MM.1S (cell line): Measurements from ENCODE around the gene CDC42BPA.

Source experiments
- DNase-seq: peaks from one replicate; pipeline ENCODE4 v3.0.0-alpha.2; 2015
- H2AFZ ChIP-seq: fragments of 300-600 bp; sonication (generic); 2 replicates; pipeline ENCODE4 v1.6.0; 2016; ENCODE audit warnings: antibody characterized with exemption, low read length
- H3F3A ChIP-seq: fragments of 300-600 bp; sonication (generic); 2 replicates; pipeline ENCODE4 v1.6.1; 2016; ENCODE audit warnings: mild to moderate bottlenecking, antibody characterized with exemption, low read length, moderate library complexity, mixed read lengths; ENCODE audit not compliant: insufficient read depth
- H3K27ac ChIP-seq: fragments of 300-600 bp; sonication (generic); 2 replicates; pipeline ENCODE4 v1.5.1; 2016; ENCODE audit warnings: mild to moderate bottlenecking, low read length
- H3K27me3 ChIP-seq: fragments of 300-600 bp; sonication (generic); replicated peaks from 2 replicates; pipeline ENCODE4 v1.6.0; 2016; ENCODE audit warnings: low read length; ENCODE audit not compliant: insufficient read depth
- H3K36me3 ChIP-seq: fragments of 300-600 bp; sonication (generic); replicated peaks from 2 replicates; pipeline ENCODE4 v1.6.1; 2016; ENCODE audit warnings: mild to moderate bottlenecking, low read length, mixed read lengths; ENCODE audit not compliant: insufficient read depth
- H3K4me1 ChIP-seq: fragments of 300-600 bp; sonication (generic); 2 replicates; pipeline ENCODE4 v1.6.1; 2016; ENCODE audit warnings: low read length, mixed read lengths
- H3K4me2 ChIP-seq: fragments of 300-600 bp; sonication (generic); 2 replicates; pipeline ENCODE4 v1.6.0; 2016; ENCODE audit warnings: low read depth, low read length
- H3K4me3 ChIP-seq: fragments of 300-600 bp; sonication (generic); 2 replicates; pipeline ENCODE4 v1.5.1; 2016; ENCODE audit warnings: low read length, mixed read lengths
- H3K79me2 ChIP-seq: fragments of 300-600 bp; sonication (generic); 2 replicates; pipeline ENCODE4 v1.6.1; 2016; ENCODE audit warnings: mixed run types, low read length, mixed read lengths
- H3K9ac ChIP-seq: fragments of 300-600 bp; sonication (generic); 2 replicates; pipeline ENCODE4 v1.6.1; 2016; ENCODE audit warnings: low read length, mixed read lengths
- H3K9me2 ChIP-seq: fragments of 300-600 bp; sonication (generic); replicated peaks from 2 replicates; pipeline ENCODE4 v1.6.1; 2016; ENCODE audit warnings: mild to moderate bottlenecking, low read length, mixed read lengths; ENCODE audit not compliant: insufficient read depth
- H3K9me3 ChIP-seq: fragments of 300-600 bp; sonication (generic); replicated peaks from 2 replicates; pipeline ENCODE4 v1.6.1; 2016; ENCODE audit warnings: mild to moderate bottlenecking, low read length, mixed read lengths; ENCODE audit not compliant: insufficient read depth
- H4K20me1 ChIP-seq: fragments of 300-600 bp; sonication (generic); 2 replicates; pipeline ENCODE4 v1.6.1; 2016; ENCODE audit warnings: mild to moderate bottlenecking, low read length, moderate library complexity, mixed read lengths; ENCODE audit not compliant: insufficient read depth
- EZH2 ChIP-seq: fragments of 300-600 bp; sonication (generic); optimal IDR thresholded peaks from 2 replicates; pipeline ENCODE3; 2017; ENCODE audit warnings: low read depth, mild to moderate bottlenecking, antibody characterized with exemption, low read length, mixed read lengths
- EZH2phosphoT487 ChIP-seq: fragments of 300-600 bp; sonication (generic); IDR thresholded peaks from 2 replicates; pipeline ENCODE4 v1.6.1; 2018; ENCODE audit warnings: antibody characterized with exemption, low read length
- TF ChIP-seq, protein P1 (sequence below): fragments of 300-600 bp; sonication (generic); IDR thresholded peaks from 2 replicates; pipeline ENCODE4 v1.5.1; 2016; ENCODE audit warnings: antibody characterized with exemption, low read length, mixed read lengths

The CDC42BPA gene

DNA sequence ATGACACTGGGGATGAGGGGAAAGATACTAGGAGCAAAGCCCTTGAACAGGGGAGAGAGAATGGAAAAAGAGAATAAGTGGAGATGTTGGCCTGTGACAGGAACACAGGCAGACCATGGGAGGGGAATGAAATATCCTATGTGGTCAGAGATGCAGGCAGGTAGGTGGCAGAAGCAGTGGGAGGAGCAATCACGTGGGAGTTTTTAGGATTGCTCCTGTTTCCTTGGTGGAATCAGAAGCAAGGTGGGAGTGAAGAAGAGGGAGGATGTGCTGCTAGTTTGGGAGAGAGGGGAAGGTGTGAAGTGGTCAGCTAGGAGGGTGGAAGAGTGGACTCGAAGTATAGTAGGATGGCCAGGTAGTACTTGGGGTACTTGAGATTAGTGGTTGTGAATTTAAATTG is 46.4 kb upstream of the CDC42BPA start:
- Histone ChIP-seq H4K20me1 (no peaks in the 10 kb centered on the region), H3K79me2 (no peaks in the 10 kb centered on the region), H3K36me3 (no peaks in the 10 kb centered on the region), H3F3A (peaks cover 10% of the 10 kb centered on the region), H3K27ac (no peak overlapping the region), H3K9me2 (no peaks in the 10 kb centered on the region), H3K9me3 (no peaks in the 10 kb centered on the region), H3K27me3 (no peaks in the 10 kb centered on the region), H2AFZ (no peak overlapping the region), H3K4me2 (no peak overlapping the region), H3K4me1 (peaks cover 11% of the 10 kb centered on the region), H3K9ac (no peak overlapping the region), H3K4me3 (no peak overlapping the region)
- TF ChIP-seq, protein P1, sequence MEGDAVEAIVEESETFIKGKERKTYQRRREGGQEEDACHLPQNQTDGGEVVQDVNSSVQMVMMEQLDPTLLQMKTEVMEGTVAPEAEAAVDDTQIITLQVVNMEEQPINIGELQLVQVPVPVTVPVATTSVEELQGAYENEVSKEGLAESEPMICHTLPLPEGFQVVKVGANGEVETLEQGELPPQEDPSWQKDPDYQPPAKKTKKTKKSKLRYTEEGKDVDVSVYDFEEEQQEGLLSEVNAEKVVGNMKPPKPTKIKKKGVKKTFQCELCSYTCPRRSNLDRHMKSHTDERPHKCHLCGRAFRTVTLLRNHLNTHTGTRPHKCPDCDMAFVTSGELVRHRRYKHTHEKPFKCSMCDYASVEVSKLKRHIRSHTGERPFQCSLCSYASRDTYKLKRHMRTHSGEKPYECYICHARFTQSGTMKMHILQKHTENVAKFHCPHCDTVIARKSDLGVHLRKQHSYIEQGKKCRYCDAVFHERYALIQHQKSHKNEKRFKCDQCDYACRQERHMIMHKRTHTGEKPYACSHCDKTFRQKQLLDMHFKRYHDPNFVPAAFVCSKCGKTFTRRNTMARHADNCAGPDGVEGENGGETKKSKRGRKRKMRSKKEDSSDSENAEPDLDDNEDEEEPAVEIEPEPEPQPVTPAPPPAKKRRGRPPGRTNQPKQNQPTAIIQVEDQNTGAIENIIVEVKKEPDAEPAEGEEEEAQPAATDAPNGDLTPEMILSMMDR, result no peak
- TF ChIP-seq EZH2phosphoT487 (no peak), EZH2 (no peak)
- no peak for DNase-seq

DNA sequence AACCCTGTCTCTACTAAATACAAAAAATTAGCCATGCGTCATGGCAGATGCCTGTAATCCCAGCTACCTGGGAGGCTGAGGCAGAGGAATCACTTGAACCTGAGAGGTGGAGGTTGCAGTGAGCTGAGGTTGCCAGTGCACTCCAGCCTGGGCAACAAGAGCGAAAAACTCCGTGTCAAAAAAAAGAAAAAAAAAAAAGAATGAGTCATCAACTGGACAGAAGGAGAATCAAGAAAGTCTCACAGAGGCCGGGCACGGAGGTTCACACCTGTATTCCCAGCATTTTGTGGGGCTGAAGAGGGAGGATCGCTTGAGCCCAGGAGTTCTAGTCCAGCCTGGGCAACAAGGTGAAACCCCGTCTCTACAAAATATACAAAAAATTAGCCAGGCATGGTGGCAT is 45.5 kb upstream of the CDC42BPA start:
- peaks cover 3% of the 10 kb centered on the region; the same call in 1 of the 2 replicates for H3K4me1 ChIP-seq
- H3K4me2 ChIP-seq, result no peak overlapping the region
- H4K20me1 ChIP-seq, result no peaks in the 10 kb centered on the region
- no peaks in the 10 kb centered on the region for H3K9me2 ChIP-seq
- no peak overlapping the region for H3K9ac ChIP-seq
- no peaks in the 10 kb centered on the region for H3K27me3 ChIP-seq
- H2AFZ ChIP-seq, result no peak overlapping the region
- no peaks in the 10 kb centered on the region for H3K79me2 ChIP-seq
- peaks cover 2% of the 10 kb centered on the region; the same call in 1 of the 2 replicates for H3F3A ChIP-seq
- no peak overlapping the region for H3K27ac ChIP-seq
- no peaks in the 10 kb centered on the region for H3K36me3 ChIP-seq
- no peak for DNase-seq
- TF ChIP-seq EZH2phosphoT487 (no peak), EZH2 (no peak)
- TF ChIP-seq, protein P1, result no peak
- no peak overlapping the region for H3K4me3 ChIP-seq
- no peaks in the 10 kb centered on the region for H3K9me3 ChIP-seq

DNA sequence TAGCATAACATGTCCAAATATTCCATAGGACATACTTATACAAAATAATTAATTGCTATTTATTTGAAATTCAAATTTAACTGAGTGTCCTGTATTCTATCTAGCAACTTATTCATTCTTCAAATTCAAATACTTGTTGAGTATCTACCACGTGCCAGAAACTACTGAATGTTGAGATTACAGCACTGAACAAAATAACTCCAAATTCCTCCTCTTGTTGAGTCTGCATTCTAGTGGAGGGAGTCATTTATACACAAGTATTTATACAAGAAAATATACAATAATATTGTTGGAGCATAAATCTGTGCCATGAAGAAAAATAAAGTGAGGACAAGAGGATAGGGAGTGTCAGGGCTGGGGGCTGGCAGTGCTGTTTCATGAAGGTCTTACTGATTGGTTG is 43.7 kb upstream of the CDC42BPA start:
- H3K36me3 ChIP-seq, result no peaks in the 10 kb centered on the region
- H3K4me3 ChIP-seq, result no peak overlapping the region
- H2AFZ ChIP-seq, result no peak overlapping the region
- H3K9me2 ChIP-seq, result no peaks in the 10 kb centered on the region
- no peak for TF ChIP-seq EZH2
- TF ChIP-seq, protein P1, result no peak
- no peak for TF ChIP-seq EZH2phosphoT487
- H3K27ac ChIP-seq, result no peak overlapping the region
- H3K4me1 ChIP-seq, result peaks cover 2% of the 10 kb centered on the region; the same call in 1 of the 2 replicates
- H3F3A ChIP-seq, result no peaks in the 10 kb centered on the region
- H3K9me3 ChIP-seq, result no peaks in the 10 kb centered on the region
- no peaks in the 10 kb centered on the region for H4K20me1 ChIP-seq
- H3K4me2 ChIP-seq, result no peak overlapping the region
- no peak overlapping the region for H3K9ac ChIP-seq
- H3K27me3 ChIP-seq, result no peaks in the 10 kb centered on the region
- DNase-seq, result no peak
- H3K79me2 ChIP-seq, result no peaks in the 10 kb centered on the region
